Measurements from ENCODE around the gene GIMAP7. TPM values are rescaled to one million over a fixed set of nuclear protein-coding genes. Genes with fewer than 3 reads are reported as not detected.
A peak's percentile ranks its signal among the peaks of the same experiment; 100 is the strongest.

GIMAP7 gene
- total RNA-seq, 2 experiments from 2014 or later: 48.4 to 50.7 TPM

- H3K27ac Mint-ChIP-seq: peak overlapping the region; percentile 93
- ChIA-PET CTCF (no interaction called here), POLR2A (interaction anchor here (0.9 to 2.4 kb wide), 5 partner anchors 9 to 231 kb away, joined by 4 to 9 read pairs (median 6); partner anchors contain the start of genes GIMAP7 and GIMAP8)
- H3K4me3 ChIP-seq (ENCODE audit: low read length): no peak overlapping the region
- H3K27me3 Mint-ChIP-seq: no peaks in the 10 kb centered on the region
- peaks cover 12% of the 10 kb centered on the region for H3K4me1 ChIP-seq (ENCODE audit: insufficient read depth, low read length)
- H3K9me3 Mint-ChIP-seq: peaks cover 27% of the 10 kb centered on the region
- peaks cover 59% of the 10 kb centered on the region for H3K4me1 Mint-ChIP-seq (ENCODE audit: low read depth)
- no peak for TF ChIP-seq CTCF (IDR thresholded peaks at IDR 0.05)
- intact Hi-C loops (cut with DNase I, micrococcal nuclease): no loop called here
- DNase-seq (peak in 3 of 14 experiments; percentile 17 to 32 (median 26)), ATAC-seq (ENCODE audit: poor library complexity) (no peak)
- H3K36me3 ChIP-seq (ENCODE audit: insufficient read depth, low read length): peaks cover 25% of the 10 kb centered on the region
- no peak overlapping the region for H3K4me3 Mint-ChIP-seq
- H3K9me3 ChIP-seq (ENCODE audit: control insufficient read depth in 1 of 2, insufficient read depth in 1 of 2, low read length in 2 of 2): peaks cover 12 to 45% of the 10 kb centered on the region in 2 experiments
- H3K27me3 ChIP-seq (ENCODE audit: control insufficient read depth in 1 of 2, insufficient read depth in 2 of 2, low read length in 2 of 2): no peaks in the 10 kb centered on the region
- H3K27ac ChIP-seq (ENCODE audit: low read depth in 1 of 2, low read length in 2 of 2): peak overlapping the region in 1 of 2 donors; percentile 25
- peaks cover 98% of the 10 kb centered on the region for H3K36me3 Mint-ChIP-seq (ENCODE audit: low read depth)
Observed at GRCh38 chr7:150524018-150524417, 9.3 kb downstream of the GIMAP7 start.

GRCh38 chr7:150531704-150532103 lies 17.0 kb downstream of the GIMAP7 start:
- H3K4me1 ChIP-seq (ENCODE audit: insufficient read depth, low read length): peaks cover 13% of the 10 kb centered on the region
- H3K9me3 Mint-ChIP-seq: peaks cover 39% of the 10 kb centered on the region
- POLR2A ChIA-PET: interaction anchor here (0.9 kb wide), 1 partner anchor 21 kb away, joined by 4 read pairs; no protein-coding TSS in a partner anchor
- H3K9me3 ChIP-seq (ENCODE audit: control insufficient read depth in 1 of 2, insufficient read depth in 1 of 2, low read length in 2 of 2): peaks cover 24 to 48% of the 10 kb centered on the region in 2 experiments
- H3K27me3 ChIP-seq (ENCODE audit: control insufficient read depth in 1 of 2, insufficient read depth in 2 of 2, low read length in 2 of 2): no peaks in the 10 kb centered on the region
- H3K27ac ChIP-seq (ENCODE audit: low read depth in 1 of 2, low read length in 2 of 2): no peak overlapping the region
- peaks cover 20% of the 10 kb centered on the region for H3K4me1 Mint-ChIP-seq (ENCODE audit: low read depth)
- CTCF ChIA-PET: no interaction called here
- H3K4me3 Mint-ChIP-seq: peak overlapping the region; percentile 13
- no peak overlapping the region for H3K4me3 ChIP-seq (ENCODE audit: low read length)
- no peak overlapping the region for H3K27ac Mint-ChIP-seq
- ATAC-seq (ENCODE audit: poor library complexity) (no peak), DNase-seq (no peak)
- H3K36me3 Mint-ChIP-seq (ENCODE audit: low read depth): peaks cover 75% of the 10 kb centered on the region
- no peak for TF ChIP-seq CTCF (IDR thresholded peaks at IDR 0.05)
- H3K36me3 ChIP-seq (ENCODE audit: insufficient read depth, low read length): no peaks in the 10 kb centered on the region
- intact Hi-C loops (cut with DNase I, micrococcal nuclease): loop anchor here in 1 of 2 experiments (5.0 kb wide), 1 partner anchor 166 kb away; no protein-coding TSS in a partner anchor
- no peaks in the 10 kb centered on the region for H3K27me3 Mint-ChIP-seq

- intact Hi-C loops (cut with DNase I, micrococcal nuclease): no loop called here
- Histone ChIP-seq H3K27me3 (ENCODE audit: control insufficient read depth in 1 of 2, insufficient read depth in 2 of 2, low read length in 2 of 2) (no peaks in the 10 kb centered on the region), H3K36me3 (ENCODE audit: insufficient read depth, low read length) (no peaks in the 10 kb centered on the region), H3K27ac (ENCODE audit: low read depth in 1 of 2, low read length in 2 of 2) (no peak overlapping the region), H3K9me3 (ENCODE audit: control insufficient read depth in 1 of 2, insufficient read depth in 1 of 2, low read length in 2 of 2) (peaks cover 44 to 50% of the 10 kb centered on the region in 2 experiments), H3K4me1 (ENCODE audit: insufficient read depth, low read length) (peaks cover 12% of the 10 kb centered on the region), H3K4me3 (ENCODE audit: low read length) (no peak overlapping the region)
- H3K27me3 Mint-ChIP-seq: no peaks in the 10 kb centered on the region
- H3K9me3 Mint-ChIP-seq: peaks cover 13% of the 10 kb centered on the region
- no peak for TF ChIP-seq CTCF (IDR thresholded peaks at IDR 0.05)
- no peak for DNase-seq
- H3K27ac Mint-ChIP-seq: no peak overlapping the region
- H3K36me3 Mint-ChIP-seq (ENCODE audit: low read depth): peaks cover 67% of the 10 kb centered on the region
- ATAC-seq (ENCODE audit: poor library complexity): no peak
- H3K4me1 Mint-ChIP-seq (ENCODE audit: low read depth): peaks cover 9% of the 10 kb centered on the region
- ChIA-PET CTCF (no interaction called here), POLR2A (no interaction called here)
- no peak overlapping the region for H3K4me3 Mint-ChIP-seq
Observed at GRCh38 chr7:150538259-150538658, 23.6 kb downstream of the GIMAP7 start.

All from CD4-positive, alpha-beta T cell (primary cell).